Measurements from ENCODE around the gene KCTD3. TPM values are rescaled to one million over a fixed set of nuclear protein-coding genes. Genes with fewer than 3 reads are reported as not detected.

Gene KCTD3
- total and polyA plus RNA-seq, 2 donors (not counting 3 experiments of a cell fraction or from before 2014, with no cell fraction given): 19.1 to 28.3 TPM

- Histone ChIP-seq H3K4me1 (ENCODE audit: control insufficient read depth, extremely low read depth, insufficient read depth, low read length) (no peaks in the 10 kb centered on the region), H4K20me1 (replicated peaks; ENCODE audit: control insufficient read depth, extremely low read depth, insufficient read depth, low read length) (no peaks in the 10 kb centered on the region), H3K9me1 (replicated peaks; ENCODE audit: control insufficient read depth, extremely low read depth, insufficient read depth, low read length) (no peaks in the 10 kb centered on the region), H3K36me3 (ENCODE audit: control insufficient read depth in 2 of 2, extremely low read depth in 1 of 2, insufficient read depth in 2 of 2, low read length in 2 of 2) (no peaks in the 10 kb centered on the region), H3K79me2 (ENCODE audit: control insufficient read depth, insufficient read depth, low read length) (no peaks in the 10 kb centered on the region), H3K9me3 (replicated peaks; ENCODE audit: control insufficient read depth, insufficient read depth, low read length) (no peaks in the 10 kb centered on the region), H3K4me3 (replicated peaks in 1 of 3; ENCODE audit: insufficient read depth in 1 of 3, low read depth in 1 of 3, low read length in 3 of 3) (no peak overlapping the region), H3K27ac (ENCODE audit: insufficient read depth, low read depth, low read length) (no peak overlapping the region), H3K9ac (replicated peaks; ENCODE audit: extremely low read depth, insufficient read depth, low read length) (no peak overlapping the region), H2AFZ (ENCODE audit: low read depth, low read length) (no peak overlapping the region), H3K4me2 (ENCODE audit: insufficient read depth, low read length) (no peak overlapping the region), H3K27me3 (ENCODE audit: control insufficient read depth in 2 of 2, insufficient read depth in 2 of 2, low read length in 2 of 2) (no peaks in the 10 kb centered on the region)
- DNase-seq (ENCODE audit: low read depth, low spot score) (no peak), FAIRE-seq (no peak)
- dilution Hi-C loops (cut with MboI; ENCODE audit: extremely low pct_ligation_motif_present, low sequenced_read_pairs) (no loop called here), intact Hi-C loops (cut with micrococcal nuclease) (no loop called here)
- ChIA-PET CTCF (no interaction called here), POLR2A (no interaction called here)
- TF ChIP-seq MYC (IDR thresholded peaks at IDR 0.05; ENCODE audit: low read depth, low read length) (no peak), POLR2AphosphoS5 (IDR thresholded peaks at IDR 0.05; ENCODE audit: insufficient read depth, low read depth, low read length) (no peak), FOS (IDR thresholded peaks at IDR 0.05; ENCODE audit: borderline replicate concordance, insufficient read depth, low read length) (no peak), POLR2A (IDR thresholded peaks at IDR 0.05; ENCODE audit: low read depth, low read length) (no peak), JUN (IDR thresholded peaks at IDR 0.05; ENCODE audit: borderline replicate concordance, insufficient read depth, insufficient read length, low read depth) (no peak), CTCF (IDR thresholded peaks at IDR 0.05; ENCODE audit: extremely low read depth in 1 of 2, insufficient read depth in 1 of 2, low read depth in 1 of 2, low read length in 2 of 2) (no peak), EZH2 (IDR thresholded peaks at IDR 0.05; ENCODE audit: borderline replicate concordance, low read depth, low read length, severe bottlenecking) (no peak), MAX (IDR thresholded peaks at IDR 0.05; ENCODE audit: insufficient read depth, insufficient read length) (no peak)
- no TSS peak for BruUV-seq (replicated peaks)
Measured at GRCh38 chr1:215597961-215598360, 30.9 kb downstream of the KCTD3 start.
